AG09309 (cell line): Measurements from ENCODE around the gene PCBP4.

Source experiments
- DNase-seq: peaks from one replicate; pipeline ENCODE4 v3.0.0-alpha.2; 2010; ENCODE audit warnings: low read depth
- H3K4me3 ChIP-seq: 2 replicates; pipeline ENCODE4 v1.5.1; 2011; ENCODE audit warnings: mild to moderate bottlenecking, low read depth, low read length, moderate library complexity; ENCODE audit not compliant: control insufficient read depth
- CTCF ChIP-seq: IDR thresholded peaks from 2 replicates; pipeline ENCODE4 v1.5.1; 2011; ENCODE audit warnings: mild to moderate bottlenecking, low read depth, low read length, inconsistent platforms; ENCODE audit not compliant: insufficient read depth, control insufficient read depth; ENCODE audit errors: missing control alignments

PCBP4 gene

GRCh38 chr3:51948016-51948580, 19.2 kb downstream of the PCBP4 start:
- no peak overlapping the region for H3K4me3 ChIP-seq
- TF ChIP-seq CTCF, result no peak
- no peak for DNase-seq

GRCh38 chr3:51947215-51947900, 19.9 kb downstream of the PCBP4 start:
- DNase-seq, result no peak
- TF ChIP-seq CTCF, result no peak
- H3K4me3 ChIP-seq, result no peak overlapping the region

GRCh38 chr3:51946796-51947195, 20.5 kb downstream of the PCBP4 start:
- no peak overlapping the region for H3K4me3 ChIP-seq
- no peak for TF ChIP-seq CTCF
- no peak for DNase-seq

- DNase-seq, result no peak
- TF ChIP-seq CTCF, result no peak
- H3K4me3 ChIP-seq, result no peak overlapping the region
Observed at GRCh38 chr3:51945926-51946705, 21.1 kb downstream of the PCBP4 start.

- H3K4me3 ChIP-seq, result no peak overlapping the region
- no peak for TF ChIP-seq CTCF
- no peak for DNase-seq
Observed at GRCh38 chr3:51945031-51945840, 22.0 kb downstream of the PCBP4 start.

- TF ChIP-seq CTCF, result no peak
- DNase-seq, result no peak
- no peak overlapping the region for H3K4me3 ChIP-seq
Observed at GRCh38 chr3:51944451-51945021, 22.7 kb downstream of the PCBP4 start.
